ENCODE data around the gene TSPO2. TPM values are rescaled to one million over a fixed set of nuclear protein-coding genes. Genes with fewer than 3 reads are reported as not detected.

The TSPO2 gene
- total and polyA plus RNA-seq, 9 of the 15 experiments (the other 6 are each of a cell fraction or from before 2014, with no cell fraction given) = not detected

DNA sequence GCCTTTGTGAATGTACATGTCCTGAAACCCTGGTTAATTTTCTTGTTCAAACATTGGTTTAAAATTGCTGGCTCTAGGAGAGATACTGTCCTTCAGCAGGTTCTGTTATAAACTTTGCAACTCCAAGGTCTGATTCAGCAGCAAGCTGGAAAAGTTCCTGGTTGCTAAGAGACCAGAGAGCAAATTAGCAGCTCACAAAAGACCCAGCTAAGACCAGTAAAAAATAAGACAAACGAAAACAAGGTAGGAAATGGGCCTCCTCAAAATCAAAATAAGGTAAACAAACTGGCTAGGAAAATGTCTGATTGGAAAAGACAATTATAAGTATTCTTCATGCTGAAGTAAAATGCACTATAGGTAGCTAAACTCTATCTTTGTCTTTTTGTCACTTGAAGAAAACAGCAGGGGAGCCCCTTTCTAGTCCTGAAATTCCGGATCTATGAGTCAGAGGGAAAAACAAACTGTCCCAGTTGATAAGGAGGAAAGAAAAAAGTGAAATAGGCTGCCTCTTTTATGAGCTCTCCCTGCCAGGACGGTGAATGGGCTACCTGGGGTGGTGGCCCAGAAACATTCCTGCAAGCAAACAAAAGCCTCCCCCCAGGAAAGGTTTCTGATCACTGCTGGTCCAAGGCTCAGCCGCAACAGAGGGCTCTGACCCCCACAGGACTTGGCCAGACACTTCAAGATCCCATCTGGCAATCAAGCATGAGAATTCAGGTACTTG, 44.9 kb upstream of the TSPO2 start (continued):
- TF ChIP-seq, protein P1, sequence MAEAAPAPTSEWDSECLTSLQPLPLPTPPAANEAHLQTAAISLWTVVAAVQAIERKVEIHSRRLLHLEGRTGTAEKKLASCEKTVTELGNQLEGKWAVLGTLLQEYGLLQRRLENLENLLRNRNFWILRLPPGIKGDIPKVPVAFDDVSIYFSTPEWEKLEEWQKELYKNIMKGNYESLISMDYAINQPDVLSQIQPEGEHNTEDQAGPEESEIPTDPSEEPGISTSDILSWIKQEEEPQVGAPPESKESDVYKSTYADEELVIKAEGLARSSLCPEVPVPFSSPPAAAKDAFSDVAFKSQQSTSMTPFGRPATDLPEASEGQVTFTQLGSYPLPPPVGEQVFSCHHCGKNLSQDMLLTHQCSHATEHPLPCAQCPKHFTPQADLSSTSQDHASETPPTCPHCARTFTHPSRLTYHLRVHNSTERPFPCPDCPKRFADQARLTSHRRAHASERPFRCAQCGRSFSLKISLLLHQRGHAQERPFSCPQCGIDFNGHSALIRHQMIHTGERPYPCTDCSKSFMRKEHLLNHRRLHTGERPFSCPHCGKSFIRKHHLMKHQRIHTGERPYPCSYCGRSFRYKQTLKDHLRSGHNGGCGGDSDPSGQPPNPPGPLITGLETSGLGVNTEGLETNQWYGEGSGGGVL (CRISPR knock-in tag; IDR thresholded peaks at IDR 0.05) = no peak
- no peak for TF ChIP-seq NEUROD1 (IDR thresholded peaks at IDR 0.05; ENCODE audit: borderline replicate concordance, low read depth, low read length, partially characterized antibody)
- TF ChIP-seq SRSF9 (IDR thresholded peaks at IDR 0.05; ENCODE audit: borderline replicate concordance, low read depth, low read length) = no peak
- no peak for TF ChIP-seq TAF1 (IDR thresholded peaks at IDR 0.05; ENCODE audit: control insufficient read depth, extremely low read depth, insufficient read depth, low read length, severe bottlenecking)
- TF ChIP-seq ZNF24 (IDR thresholded peaks at IDR 0.05) = no peak
- no peak for TF ChIP-seq ZFP30 (CRISPR knock-in tag; IDR thresholded peaks at IDR 0.05; ENCODE audit: borderline replicate concordance)
- no peak for TF ChIP-seq ZNF695 (CRISPR knock-in tag; IDR thresholded peaks at IDR 0.05)
- TF ChIP-seq FOS (IDR thresholded peaks at IDR 0.05; ENCODE audit: extremely low read depth, insufficient read length) = peak; percentile 20
- TF ChIP-seq, protein P2, sequence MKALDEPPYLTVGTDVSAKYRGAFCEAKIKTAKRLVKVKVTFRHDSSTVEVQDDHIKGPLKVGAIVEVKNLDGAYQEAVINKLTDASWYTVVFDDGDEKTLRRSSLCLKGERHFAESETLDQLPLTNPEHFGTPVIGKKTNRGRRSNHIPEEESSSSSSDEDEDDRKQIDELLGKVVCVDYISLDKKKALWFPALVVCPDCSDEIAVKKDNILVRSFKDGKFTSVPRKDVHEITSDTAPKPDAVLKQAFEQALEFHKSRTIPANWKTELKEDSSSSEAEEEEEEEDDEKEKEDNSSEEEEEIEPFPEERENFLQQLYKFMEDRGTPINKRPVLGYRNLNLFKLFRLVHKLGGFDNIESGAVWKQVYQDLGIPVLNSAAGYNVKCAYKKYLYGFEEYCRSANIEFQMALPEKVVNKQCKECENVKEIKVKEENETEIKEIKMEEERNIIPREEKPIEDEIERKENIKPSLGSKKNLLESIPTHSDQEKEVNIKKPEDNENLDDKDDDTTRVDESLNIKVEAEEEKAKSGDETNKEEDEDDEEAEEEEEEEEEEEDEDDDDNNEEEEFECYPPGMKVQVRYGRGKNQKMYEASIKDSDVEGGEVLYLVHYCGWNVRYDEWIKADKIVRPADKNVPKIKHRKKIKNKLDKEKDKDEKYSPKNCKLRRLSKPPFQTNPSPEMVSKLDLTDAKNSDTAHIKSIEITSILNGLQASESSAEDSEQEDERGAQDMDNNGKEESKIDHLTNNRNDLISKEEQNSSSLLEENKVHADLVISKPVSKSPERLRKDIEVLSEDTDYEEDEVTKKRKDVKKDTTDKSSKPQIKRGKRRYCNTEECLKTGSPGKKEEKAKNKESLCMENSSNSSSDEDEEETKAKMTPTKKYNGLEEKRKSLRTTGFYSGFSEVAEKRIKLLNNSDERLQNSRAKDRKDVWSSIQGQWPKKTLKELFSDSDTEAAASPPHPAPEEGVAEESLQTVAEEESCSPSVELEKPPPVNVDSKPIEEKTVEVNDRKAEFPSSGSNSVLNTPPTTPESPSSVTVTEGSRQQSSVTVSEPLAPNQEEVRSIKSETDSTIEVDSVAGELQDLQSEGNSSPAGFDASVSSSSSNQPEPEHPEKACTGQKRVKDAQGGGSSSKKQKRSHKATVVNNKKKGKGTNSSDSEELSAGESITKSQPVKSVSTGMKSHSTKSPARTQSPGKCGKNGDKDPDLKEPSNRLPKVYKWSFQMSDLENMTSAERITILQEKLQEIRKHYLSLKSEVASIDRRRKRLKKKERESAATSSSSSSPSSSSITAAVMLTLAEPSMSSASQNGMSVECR (CRISPR knock-in tag; IDR thresholded peaks at IDR 0.05) = no peak
- TF ChIP-seq SMARCC2 (IDR thresholded peaks at IDR 0.05; ENCODE audit: low read depth) = peak; percentile 74
- TF ChIP-seq, protein P3, sequence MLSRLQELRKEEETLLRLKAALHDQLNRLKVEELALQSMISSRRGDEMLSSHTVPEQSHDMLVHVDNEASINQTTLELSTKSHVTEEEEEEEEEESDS (CRISPR knock-in tag; IDR thresholded peaks at IDR 0.05) = no peak
- no peak for TF ChIP-seq DDX20 (tag; IDR thresholded peaks at IDR 0.05; ENCODE audit: low read depth)
- no peak for TF ChIP-seq CBX1 (IDR thresholded peaks at IDR 0.05; ENCODE audit: low read depth)
- TF ChIP-seq TAF9B (IDR thresholded peaks at IDR 0.05; ENCODE audit: partially characterized antibody) = no peak
- no peak for TF ChIP-seq DIDO1 (tag; IDR thresholded peaks at IDR 0.05; ENCODE audit: low read depth)
- TF ChIP-seq ZBTB1 (CRISPR knock-in tag; IDR thresholded peaks at IDR 0.05; ENCODE audit: borderline replicate concordance, low read depth) = no peak
- TF ChIP-seq, protein P4, sequence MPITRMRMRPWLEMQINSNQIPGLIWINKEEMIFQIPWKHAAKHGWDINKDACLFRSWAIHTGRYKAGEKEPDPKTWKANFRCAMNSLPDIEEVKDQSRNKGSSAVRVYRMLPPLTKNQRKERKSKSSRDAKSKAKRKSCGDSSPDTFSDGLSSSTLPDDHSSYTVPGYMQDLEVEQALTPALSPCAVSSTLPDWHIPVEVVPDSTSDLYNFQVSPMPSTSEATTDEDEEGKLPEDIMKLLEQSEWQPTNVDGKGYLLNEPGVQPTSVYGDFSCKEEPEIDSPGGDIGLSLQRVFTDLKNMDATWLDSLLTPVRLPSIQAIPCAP (CRISPR knock-in tag; IDR thresholded peaks at IDR 0.05; ENCODE audit: borderline replicate concordance) = no peak
- TF ChIP-seq DMBX1 (CRISPR knock-in tag; IDR thresholded peaks at IDR 0.05; ENCODE audit: borderline replicate concordance) = no peak
- TF ChIP-seq, protein P5, sequence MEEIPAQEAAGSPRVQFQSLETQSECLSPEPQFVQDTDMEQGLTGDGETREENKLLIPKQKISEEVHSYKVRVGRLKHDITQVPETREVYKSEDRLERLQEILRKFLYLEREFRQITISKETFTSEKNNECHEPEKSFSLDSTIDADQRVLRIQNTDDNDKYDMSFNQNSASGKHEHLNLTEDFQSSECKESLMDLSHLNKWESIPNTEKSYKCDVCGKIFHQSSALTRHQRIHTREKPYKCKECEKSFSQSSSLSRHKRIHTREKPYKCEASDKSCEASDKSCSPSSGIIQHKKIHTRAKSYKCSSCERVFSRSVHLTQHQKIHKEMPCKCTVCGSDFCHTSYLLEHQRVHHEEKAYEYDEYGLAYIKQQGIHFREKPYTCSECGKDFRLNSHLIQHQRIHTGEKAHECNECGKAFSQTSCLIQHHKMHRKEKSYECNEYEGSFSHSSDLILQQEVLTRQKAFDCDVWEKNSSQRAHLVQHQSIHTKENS (CRISPR knock-in tag; IDR thresholded peaks at IDR 0.05) = no peak

All from K562 (cell line).